Calu3 (cell line): Measurements from ENCODE around the gene SMAD3. TPM values are rescaled to one million over a fixed set of nuclear protein-coding genes. Genes with fewer than 3 reads are reported as not detected.
A peak's percentile ranks its signal among the peaks of the same experiment; 100 is the strongest.
"Not testable (repeated sequence)": the region's sequence is repeated elsewhere in the genome, so short reads cannot be mapped to it uniquely, and the experiment has no call there.

ENCODE experiments used
- BruUV-seq: library from RNA; stranded (reverse); fragments of 400-500 nt; replicated peaks from 2 replicates; lab custom pipeline; 2021; lab: Mats Ljungman, UMichigan
- CTCF ChIA-PET: fragments of 300-600 bp; sonication (Branson Sonifier 250); formaldehyde crosslinking; loops from one replicate; lab custom pipeline; 2022; ENCODE audit warnings: antibody characterized with exemption; lab: Charles Lee
- DNase-seq: peaks from one replicate; pipeline ENCODE4 v3.0.0; 2022
- H3K27ac Mint-ChIP-seq: one replicate; pipeline ENCODE4 v1.8.0; 2022; ENCODE audit warnings: mixed read lengths; ENCODE audit not compliant: unreplicated experiment
- H3K27me3 Mint-ChIP-seq: one replicate; pipeline ENCODE4 v1.8.0; 2022; ENCODE audit warnings: mixed read lengths; ENCODE audit not compliant: unreplicated experiment
- H3K36me3 Mint-ChIP-seq: one replicate; pipeline ENCODE4 v1.8.0; 2022; ENCODE audit warnings: mild to moderate bottlenecking, moderate library complexity, mixed read lengths; ENCODE audit not compliant: insufficient read depth, unreplicated experiment
- H3K4me1 Mint-ChIP-seq: one replicate; pipeline ENCODE4 v1.8.0; 2022; ENCODE audit warnings: mild to moderate bottlenecking, low read depth, mixed read lengths; ENCODE audit not compliant: unreplicated experiment
- H3K4me3 Mint-ChIP-seq: one replicate; pipeline ENCODE4 v1.8.0; 2022; ENCODE audit warnings: mild to moderate bottlenecking, low read depth, moderate library complexity, mixed read lengths; ENCODE audit not compliant: unreplicated experiment
- H3K9me3 Mint-ChIP-seq: one replicate; pipeline ENCODE4 v1.8.0; 2022; ENCODE audit warnings: low read depth, mixed read lengths; ENCODE audit not compliant: unreplicated experiment
- CTCF ChIP-seq: fragments of 200-600 bp; IDR thresholded peaks from one replicate; pipeline ENCODE4 v1.8.0; 2022; ENCODE audit warnings: antibody characterized with exemption; ENCODE audit not compliant: unreplicated experiment
- intact Hi-C: fragments of 100-400 bp; cut with micrococcal nuclease; formaldehyde crosslinking; loops from one replicate; pipeline ENCODE4 v1.10.0; 2022; ENCODE audit not compliant: unreplicated experiment
- total RNA-seq: library from RNA; stranded (reverse); gene quantifications from 2 replicates; pipeline ENCODE4 v1.2.3, GENCODE V29; 2022

SMAD3 gene
- total RNA-seq, 1 experiment from 2014 or later = 121 TPM

- Mint-ChIP-seq H3K27ac (peak overlapping the region; percentile 26), H3K27me3 (no peaks in the 10 kb centered on the region), H3K36me3 (peaks cover 8% of the 10 kb centered on the region), H3K4me3 (no peak overlapping the region), H3K4me1 (peaks cover 46% of the 10 kb centered on the region), H3K9me3 (no peaks in the 10 kb centered on the region)
- intact Hi-C loops = no loop called here
- no peak for TF ChIP-seq CTCF
- DNase-seq = peak; percentile 40
- BruUV-seq = no TSS peak
- CTCF ChIA-PET = interaction anchor here (0.8 to 1.3 kb wide), 5 partner anchors 16 to 122 kb away, joined by 3 to 4 read pairs (median 3); no protein-coding TSS in a partner anchor
These were observed 39.4 kb upstream of the SMAD3 start for GRCh38 chr15:67025719-67026609.

GRCh38 chr15:67026610-67026967 lies 38.8 kb upstream of the SMAD3 start:
- Mint-ChIP-seq H3K4me1 (peaks cover 46% of the 10 kb centered on the region), H3K27me3 (no peaks in the 10 kb centered on the region), H3K9me3 (no peaks in the 10 kb centered on the region), H3K27ac (peak overlapping the region; percentile 21), H3K4me3 (no peak overlapping the region), H3K36me3 (peaks cover 8% of the 10 kb centered on the region)
- CTCF ChIA-PET = interaction anchor here (0.8 to 1.0 kb wide), 5 partner anchors 21 to 122 kb away, joined by 3 read pairs; no protein-coding TSS in a partner anchor
- DNase-seq = no peak
- no peak for TF ChIP-seq CTCF
- BruUV-seq = no TSS peak
- intact Hi-C loops = no loop called here

GRCh38 chr15:67028440-67028839 lies 37.0 kb upstream of the SMAD3 start:
- H3K27ac Mint-ChIP-seq, H3K9me3 Mint-ChIP-seq, intact Hi-C loops, H3K36me3 Mint-ChIP-seq, DNase-seq, H3K4me3 Mint-ChIP-seq, H3K27me3 Mint-ChIP-seq, BruUV-seq: not testable (repeated sequence)
- H3K4me1 Mint-ChIP-seq = peaks cover 43% of the 10 kb centered on the region
- CTCF ChIA-PET = interaction anchor here (0.5 kb wide), 1 partner anchor 21 kb away, joined by 3 read pairs; no protein-coding TSS in a partner anchor

- BruUV-seq = no TSS peak
- H3K27me3 Mint-ChIP-seq = no peaks in the 10 kb centered on the region
- H3K9me3 Mint-ChIP-seq = no peaks in the 10 kb centered on the region
- no peaks in the 10 kb centered on the region for H3K36me3 Mint-ChIP-seq
- CTCF ChIA-PET = interaction anchor here (0.7 kb wide), 1 partner anchor 82 kb away, joined by 3 read pairs; no protein-coding TSS in a partner anchor
- H3K4me1 Mint-ChIP-seq = peaks cover 26% of the 10 kb centered on the region
- intact Hi-C loops = no loop called here
- H3K4me3 Mint-ChIP-seq = no peak overlapping the region
- H3K27ac Mint-ChIP-seq = no peak overlapping the region
- no peak for DNase-seq
- TF ChIP-seq CTCF = no peak
These were observed 35.2 kb upstream of the SMAD3 start for GRCh38 chr15:67030036-67030762.
